GM12878 (cell line): ENCODE measurements around the gene DDRGK1. TPM values are rescaled to one million over a fixed set of nuclear protein-coding genes. Genes with fewer than 3 reads are reported as not detected.

Experiments
- ATAC-seq: fragments of 200-7000 bp; cut with Tn5 transposase; 3 replicates; pipeline ENCODE4 v1.9.1; 2020; ENCODE audit warnings: mild to moderate bottlenecking, moderate library complexity
- BruUV-seq: library from RNA; stranded (reverse); fragments of 400-500 nt; replicated peaks from 2 replicates; lab custom pipeline; 2021; lab: Mats Ljungman, UMichigan
- CTCF ChIA-PET: fragments of 300-600 bp; sonication (Branson Sonifier 250); formaldehyde crosslinking; extraction: SDS; loops from one replicate; lab custom pipeline; 2021; ENCODE audit warnings: inconsistent platforms; lab: Yijun Ruan, JAX
- POLR2A ChIA-PET: fragments of 350-600 bp; formaldehyde crosslinking; extraction: SDS; loops from one replicate; lab custom pipeline; 2021; ENCODE audit warnings: inconsistent platforms; lab: Charles Lee
- RAD21 ChIA-PET: fragments of 300-600 bp; sonication (Branson Sonifier 250); formaldehyde crosslinking; loops from one replicate; lab custom pipeline; 2023; ENCODE audit warnings: antibody characterized with exemption; ENCODE audit not compliant: unreplicated experiment; lab: Charles Lee
- SMC1A ChIA-PET: fragments of 300-600 bp; sonication (Branson Sonifier 250); formaldehyde crosslinking; loops from one replicate; lab custom pipeline; 2023; ENCODE audit not compliant: unreplicated experiment, uncharacterized antibody; lab: Charles Lee
- DNase-seq: peaks from one replicate; pipeline ENCODE4 v3.0.0-alpha.2; 2011; ENCODE audit warnings: low read depth, low spot score
- FAIRE-seq: peaks from 3 replicates; lab custom pipeline; 2011; peaks lifted over from hg19 to GRCh38; lab: Jason Lieb, UNC
- H2AFZ ChIP-seq: 2 replicates; pipeline ENCODE4 v1.6.0; 2011; ENCODE audit warnings: low read depth, low read length, control low read depth; ENCODE audit not compliant: control insufficient read depth
- H3K27ac ChIP-seq: 2 replicates; pipeline ENCODE4 v1.5.1; 2011; ENCODE audit warnings: control low read depth; ENCODE audit not compliant: control insufficient read depth, insufficient read depth
- H3K27me3 ChIP-seq, 2 experiments: replicated peaks in 1 of 2; 2 replicates each; pipeline versions ENCODE4 v1.6.0 to v1.6.1; 2011; ENCODE audit warnings: low read length in 1 of 2; ENCODE audit not compliant: control insufficient read depth in 2 of 2, insufficient read depth in 2 of 2
- H3K36me3 ChIP-seq, 2 experiments: 2 replicates each; pipeline ENCODE4 v1.5.1; 2011; ENCODE audit warnings: low read length in 1 of 2; ENCODE audit not compliant: control insufficient read depth in 2 of 2, insufficient read depth in 2 of 2
- H3K4me1 ChIP-seq: 2 replicates; pipeline ENCODE4 v1.6.1; 2011; ENCODE audit warnings: mild to moderate bottlenecking, low read length, moderate library complexity, mixed read lengths; ENCODE audit not compliant: control insufficient read depth, insufficient read depth
- H3K4me2 ChIP-seq: 2 replicates; pipeline ENCODE4 v1.6.0; 2011; ENCODE audit warnings: control low read depth; ENCODE audit not compliant: control insufficient read depth, insufficient read depth
- H3K4me3 ChIP-seq: fragments of 200-600 bp; sonication (generic); 2 replicates; pipeline ENCODE4 v1.5.1; 2016
- H3K79me2 ChIP-seq: 2 replicates; pipeline ENCODE4 v1.6.0; 2011; ENCODE audit warnings: low read length; ENCODE audit not compliant: control insufficient read depth, insufficient read depth
- H3K9ac ChIP-seq: 2 replicates; pipeline ENCODE4 v1.8.0; 2011; ENCODE audit warnings: low read length, control low read depth, mixed read lengths; ENCODE audit not compliant: control insufficient read depth, insufficient read depth
- H3K9me3 ChIP-seq: replicated peaks from 3 replicates; pipeline ENCODE4 v1.5.1; 2011; ENCODE audit warnings: mild to moderate bottlenecking, low read length; ENCODE audit not compliant: control insufficient read depth, insufficient read depth
- H4K20me1 ChIP-seq: 2 replicates; pipeline ENCODE4 v1.6.0; 2011; ENCODE audit not compliant: control insufficient read depth, insufficient read depth
- BHLHE40 ChIP-seq, 2 experiments: fragments of 450-650 bp in 1 of 2; IDR thresholded peaks; 2 replicates each; pipeline ENCODE4 v1.6.1; 2011 to 2017; ENCODE audit warnings: low read depth in 2 of 2, borderline replicate concordance in 1 of 2, improper control_type of control experiment in 1 of 2, low read length in 1 of 2, mild to moderate bottlenecking in 1 of 2
- BRCA1 ChIP-seq: IDR thresholded peaks from 2 replicates; pipeline ENCODE4 v1.6.1; 2011; ENCODE audit warnings: low read depth, low read length, improper control_type of control experiment
- CBFB ChIP-seq: IDR thresholded peaks from 2 replicates; pipeline ENCODE4 v1.6.1; 2016; ENCODE audit warnings: antibody characterized with exemption, low read depth
- EGR1 ChIP-seq, 2 experiments: IDR thresholded peaks; 1 replicate in 1 of 2; 2 replicates in 1 of 2; pipeline ENCODE4 v1.6.1; 2011 to 2012; ENCODE audit warnings: low read depth in 2 of 2, low read length in 2 of 2, borderline replicate concordance in 1 of 2, mild to moderate bottlenecking in 1 of 2, moderate library complexity in 1 of 2
- HDGF ChIP-seq: fragments of 450-650 bp; IDR thresholded peaks from 2 replicates; pipeline ENCODE4 v1.6.1; 2016; ENCODE audit warnings: antibody characterized with exemption
- IKZF1 ChIP-seq: fragments of 450-650 bp; conservative IDR thresholded peaks from 2 replicates; pipeline ENCODE4 v1.6.1; 2017; ENCODE audit warnings: antibody characterized with exemption, mild to moderate bottlenecking
- LARP7 ChIP-seq: fragments of 450-650 bp; IDR thresholded peaks from 2 replicates; pipeline ENCODE4 v1.6.1; 2017; ENCODE audit warnings: mild to moderate bottlenecking
- PML ChIP-seq: IDR thresholded peaks from 2 replicates; pipeline ENCODE4 v1.6.1; 2012; ENCODE audit warnings: low read length, inconsistent platforms
- POLR2A ChIP-seq: IDR thresholded peaks from 2 replicates; pipeline ENCODE4 v1.6.1; 2011; ENCODE audit warnings: low read depth, mild to moderate bottlenecking, low read length
- POU2F2 ChIP-seq: IDR thresholded peaks from 3 replicates; pipeline ENCODE4 v1.6.1; 2011; ENCODE audit warnings: low read depth, mild to moderate bottlenecking, low read length, borderline replicate concordance
- SMARCA5 ChIP-seq: fragments of 450-650 bp; IDR thresholded peaks from 2 replicates; pipeline ENCODE4 v1.6.1; 2017; ENCODE audit warnings: mild to moderate bottlenecking
- SP1 ChIP-seq: IDR thresholded peaks from one replicate; pipeline ENCODE4 v1.6.1; 2011; ENCODE audit warnings: low read depth, low read length
- SREBF2 ChIP-seq: IDR thresholded peaks from 2 replicates; pipeline ENCODE4 v1.6.1; 2012; ENCODE audit warnings: mild to moderate bottlenecking, low read length
- STAT1 ChIP-seq: fragments of 450-650 bp; conservative IDR thresholded peaks from 2 replicates; pipeline ENCODE4 v1.6.1; 2014; ENCODE audit warnings: antibody characterized with exemption, mild to moderate bottlenecking
- TAF1 ChIP-seq: IDR thresholded peaks from 2 replicates; pipeline ENCODE4 v1.6.1; 2011; ENCODE audit warnings: mild to moderate bottlenecking, low read depth, low read length, borderline replicate concordance
- ZNF24 ChIP-seq: fragments of 450-650 bp; IDR thresholded peaks from 2 replicates; pipeline ENCODE4 v1.6.1; 2017; ENCODE audit warnings: antibody characterized with exemption, mild to moderate bottlenecking
- WGBS: methylation state at CpG from one replicate; pipeline ENCODE4 v1.1.6; 2016; ENCODE audit warnings: low lambda C conversion rate; ENCODE audit not compliant: insufficient replicate concordance, insufficient coverage; ENCODE audit errors: missing lambda C conversion rate; 5-methylcytosine and 5-hydroxymethylcytosine counted together
- in situ Hi-C: fragments of 300-500 bp; cut with MboI; formaldehyde crosslinking; loops from 9 replicates; pipeline ENCODE4 v1.14.3; 2018; ENCODE audit warnings: mixed read lengths
- intact Hi-C: fragments of 100-400 bp; cut with micrococcal nuclease; formaldehyde crosslinking; loops from one replicate; pipeline ENCODE4 v1.14.2; 2022; ENCODE audit not compliant: unreplicated experiment
- polyA plus RNA-seq, 11 experiments: library from polyadenylated mRNA; depleted of rRNA in 4 of 11; unstranded in 6 of 11; stranded (reverse) in 5 of 11; fragments of >200 nt; fragmentation: Nextera tagmentation in 4 of 11; fragmentation: Illumina TruSeq in 1 of 11; extraction: Ambion mirVana in 4 of 11; extraction: Trizol in 1 of 11; gene quantifications; 1 replicate in 1 of 11; 2 replicates in 10 of 11; pipeline versions ENCODE4 v1.2.1 to v1.2.3, GENCODE V29; 2011 to 2016; ENCODE audit warnings: inconsistent platforms in 2 of 11, missing spikeins in 2 of 11, low read depth in 1 of 11
- total RNA-seq, 4 experiments: library from RNA; depleted of rRNA in 3 of 4; stranded (reverse); fragments of >200 nt in 3 of 4; fragmentation: Illumina TruSeq in 1 of 4; extraction: Trizol in 1 of 4; gene quantifications; 2 replicates each; pipeline versions ENCODE4 v1.2.1 to v1.2.3, GENCODE V29; 2013 to 2021
- TF ChIP-seq, protein P1 (sequence below): IDR thresholded peaks from 2 replicates; pipeline ENCODE4 v1.6.1; 2011; ENCODE audit warnings: borderline replicate concordance, low read depth, mild to moderate bottlenecking, moderate library complexity, mixed read lengths, low read length; ENCODE audit not compliant: insufficient read depth; ENCODE audit errors: extremely low read length
- TF ChIP-seq, protein P2 (sequence below): IDR thresholded peaks from 2 replicates; pipeline ENCODE4 v1.6.1; 2012; ENCODE audit warnings: low read depth, low read length, improper control_type of control experiment
- TF ChIP-seq, protein P3 (sequence below): fragments of 450-650 bp; IDR thresholded peaks from 2 replicates; pipeline ENCODE4 v1.6.1; 2017; ENCODE audit warnings: mild to moderate bottlenecking, moderate library complexity

DDRGK1 gene
- total and polyA plus RNA-seq, 10 of the 15 experiments (the other 5 are each of a cell fraction or from before 2014, with no cell fraction given) = 4.0 to 55.2 (median 39.7) TPM

DNA sequence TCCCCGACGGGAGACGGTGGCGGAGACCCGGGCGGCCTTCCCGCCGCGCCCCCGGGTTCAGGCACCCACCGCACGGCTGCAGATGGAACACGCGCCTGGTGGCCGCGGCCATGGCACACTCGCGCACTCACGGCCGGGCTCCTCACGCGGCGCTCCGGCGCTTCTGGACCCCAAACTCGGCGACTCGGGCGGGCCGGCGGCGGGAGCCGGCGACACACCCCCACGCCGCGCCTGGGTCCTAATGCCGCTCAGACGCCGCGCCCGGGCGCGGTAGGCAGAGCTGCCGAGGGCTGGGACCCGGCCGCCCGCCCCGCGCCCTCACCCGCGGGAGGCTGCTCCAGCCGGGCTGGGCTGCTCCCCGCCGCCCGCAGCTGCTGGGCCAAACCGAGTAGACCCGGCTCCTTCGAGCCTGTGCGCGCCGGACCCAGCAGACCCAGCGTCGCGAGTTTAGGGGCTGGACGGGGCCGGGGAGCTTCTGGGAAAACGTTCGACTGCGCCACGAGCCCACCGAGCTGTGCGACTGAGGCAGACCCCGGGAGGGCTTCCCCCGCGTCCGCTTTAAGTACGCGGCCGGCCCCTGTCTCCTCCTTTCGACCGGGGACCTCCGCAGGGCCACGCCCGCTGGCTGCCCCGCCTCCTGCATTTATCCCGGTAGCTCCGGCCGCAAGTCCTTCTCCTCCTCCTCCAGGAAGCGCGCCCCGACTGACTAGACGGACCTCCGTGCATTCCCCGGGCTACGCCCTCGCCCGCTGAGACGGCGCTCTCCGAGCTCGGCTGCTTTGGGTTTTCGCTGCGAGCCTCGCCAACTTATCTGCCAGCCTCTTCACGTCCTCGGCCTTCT is 34.8 kb upstream of the DDRGK1 start, which contains the start of gene SLC4A11:
Gene SLC4A11, minus strand, starts transcription at position 165 of the 841 bp plus-strand sequence. Its CDS starts 53 bp downstream, at position 112.
- peaks cover 6 to 19% of the 10 kb centered on the region in 2 experiments for H3K27me3 ChIP-seq
- ATAC-seq = peak; percentile 89
- no peak within 1 kb of the TSS; the same call in 1 of the 2 replicates for H3K9ac ChIP-seq
- CTCF ChIA-PET = interaction anchor here (1.0 kb wide), 1 partner anchor 20 kb away, joined by 3 read pairs; no protein-coding TSS in a partner anchor
- H3K4me3 ChIP-seq = peak within 1 kb of the TSS; percentile 75
- RAD21 ChIA-PET = no interaction called here
- FAIRE-seq = no peak
- no peak within 1 kb of the TSS for H3K27ac ChIP-seq
- peak within 1 kb of the TSS; percentile 87 for H2AFZ ChIP-seq
- no peaks in the 10 kb centered on the region for H4K20me1 ChIP-seq
- peak within 1 kb of the TSS; percentile 83 for H3K4me2 ChIP-seq
- SMC1A ChIA-PET = interaction anchor here (0.5 to 0.9 kb wide), 2 partner anchors 20 to 82 kb away, joined by 3 read pairs; no protein-coding TSS in a partner anchor
- no peaks in the 10 kb centered on the region for H3K9me3 ChIP-seq
- WGBS = 12% methylated on average over 85 of the region's 107 CpGs
- BruUV-seq = no TSS peak
- POLR2A ChIA-PET = no interaction called here
- no peaks in the 10 kb centered on the region for H3K79me2 ChIP-seq
- H3K36me3 ChIP-seq = no peaks in the 10 kb centered on the region
- DNase-seq = no peak
- H3K4me1 ChIP-seq = peaks cover 7% of the 10 kb centered on the region
- intact Hi-C loops (no loop called here), in situ Hi-C loops (no loop called here)
- TF ChIP-seq STAT1 = no peak
- TF ChIP-seq CBFB = no peak
- peak; percentile 59 for TF ChIP-seq SP1
- TF ChIP-seq TAF1 = no peak
- TF ChIP-seq ZNF24 = no peak
- no peak for TF ChIP-seq HDGF
- no peak for TF ChIP-seq BRCA1
- TF ChIP-seq BHLHE40 (IDR thresholded peaks at IDR 0.05; ENCODE audit: borderline replicate concordance in 1 of 2, low read depth in 2 of 2, low read length in 1 of 2) = peak in 1 of 2 experiments; percentile 43; a peak in 2 of 4 replicates
- TF ChIP-seq IKZF1 = peak; percentile 78
- TF ChIP-seq, protein P1, sequence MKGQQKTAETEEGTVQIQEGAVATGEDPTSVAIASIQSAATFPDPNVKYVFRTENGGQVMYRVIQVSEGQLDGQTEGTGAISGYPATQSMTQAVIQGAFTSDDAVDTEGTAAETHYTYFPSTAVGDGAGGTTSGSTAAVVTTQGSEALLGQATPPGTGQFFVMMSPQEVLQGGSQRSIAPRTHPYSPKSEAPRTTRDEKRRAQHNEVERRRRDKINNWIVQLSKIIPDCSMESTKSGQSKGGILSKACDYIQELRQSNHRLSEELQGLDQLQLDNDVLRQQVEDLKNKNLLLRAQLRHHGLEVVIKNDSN = no peak
- 0 out of 2 replicates have a peak, but pooled peaks have one; percentile 17 for TF ChIP-seq POLR2A
- TF ChIP-seq EGR1 (IDR thresholded peaks at IDR 0.05; ENCODE audit: borderline replicate concordance in 1 of 2, low read depth in 2 of 2, low read length in 2 of 2) = 0 out of 3 replicates have a peak, but pooled peaks of 1 of the 2 experiments have one; percentile 52
- TF ChIP-seq SMARCA5 = no peak
- TF ChIP-seq LARP7 = peak; percentile 13; the same call in 1 of the 2 replicates
- TF ChIP-seq PML = no peak
- no peak for TF ChIP-seq POU2F2
- TF ChIP-seq, protein P2, sequence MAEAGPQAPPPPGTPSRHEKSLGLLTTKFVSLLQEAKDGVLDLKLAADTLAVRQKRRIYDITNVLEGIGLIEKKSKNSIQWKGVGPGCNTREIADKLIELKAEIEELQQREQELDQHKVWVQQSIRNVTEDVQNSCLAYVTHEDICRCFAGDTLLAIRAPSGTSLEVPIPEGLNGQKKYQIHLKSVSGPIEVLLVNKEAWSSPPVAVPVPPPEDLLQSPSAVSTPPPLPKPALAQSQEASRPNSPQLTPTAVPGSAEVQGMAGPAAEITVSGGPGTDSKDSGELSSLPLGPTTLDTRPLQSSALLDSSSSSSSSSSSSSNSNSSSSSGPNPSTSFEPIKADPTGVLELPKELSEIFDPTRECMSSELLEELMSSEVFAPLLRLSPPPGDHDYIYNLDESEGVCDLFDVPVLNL = no peak
- TF ChIP-seq, protein P3, sequence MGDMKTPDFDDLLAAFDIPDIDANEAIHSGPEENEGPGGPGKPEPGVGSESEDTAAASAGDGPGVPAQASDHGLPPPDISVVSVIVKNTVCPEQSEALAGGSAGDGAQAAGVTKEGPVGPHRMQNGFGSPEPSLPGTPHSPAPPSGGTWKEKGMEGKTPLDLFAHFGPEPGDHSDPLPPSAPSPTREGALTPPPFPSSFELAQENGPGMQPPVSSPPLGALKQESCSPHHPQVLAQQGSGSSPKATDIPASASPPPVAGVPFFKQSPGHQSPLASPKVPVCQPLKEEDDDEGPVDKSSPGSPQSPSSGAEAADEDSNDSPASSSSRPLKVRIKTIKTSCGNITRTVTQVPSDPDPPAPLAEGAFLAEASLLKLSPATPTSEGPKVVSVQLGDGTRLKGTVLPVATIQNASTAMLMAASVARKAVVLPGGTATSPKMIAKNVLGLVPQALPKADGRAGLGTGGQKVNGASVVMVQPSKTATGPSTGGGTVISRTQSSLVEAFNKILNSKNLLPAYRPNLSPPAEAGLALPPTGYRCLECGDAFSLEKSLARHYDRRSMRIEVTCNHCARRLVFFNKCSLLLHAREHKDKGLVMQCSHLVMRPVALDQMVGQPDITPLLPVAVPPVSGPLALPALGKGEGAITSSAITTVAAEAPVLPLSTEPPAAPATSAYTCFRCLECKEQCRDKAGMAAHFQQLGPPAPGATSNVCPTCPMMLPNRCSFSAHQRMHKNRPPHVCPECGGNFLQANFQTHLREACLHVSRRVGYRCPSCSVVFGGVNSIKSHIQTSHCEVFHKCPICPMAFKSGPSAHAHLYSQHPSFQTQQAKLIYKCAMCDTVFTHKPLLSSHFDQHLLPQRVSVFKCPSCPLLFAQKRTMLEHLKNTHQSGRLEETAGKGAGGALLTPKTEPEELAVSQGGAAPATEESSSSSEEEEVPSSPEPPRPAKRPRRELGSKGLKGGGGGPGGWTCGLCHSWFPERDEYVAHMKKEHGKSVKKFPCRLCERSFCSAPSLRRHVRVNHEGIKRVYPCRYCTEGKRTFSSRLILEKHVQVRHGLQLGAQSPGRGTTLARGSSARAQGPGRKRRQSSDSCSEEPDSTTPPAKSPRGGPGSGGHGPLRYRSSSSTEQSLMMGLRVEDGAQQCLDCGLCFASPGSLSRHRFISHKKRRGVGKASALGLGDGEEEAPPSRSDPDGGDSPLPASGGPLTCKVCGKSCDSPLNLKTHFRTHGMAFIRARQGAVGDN = 0 out of 2 replicates have a peak, but pooled peaks have one; percentile 27
- TF ChIP-seq SREBF2 = no peak
